ENCODE results near the gene KMT2B.
"Not testable (repeated sequence)": the region's sequence is repeated elsewhere in the genome, so short reads cannot be mapped to it uniquely, and the experiment has no call there.

KMT2B gene

DNA sequence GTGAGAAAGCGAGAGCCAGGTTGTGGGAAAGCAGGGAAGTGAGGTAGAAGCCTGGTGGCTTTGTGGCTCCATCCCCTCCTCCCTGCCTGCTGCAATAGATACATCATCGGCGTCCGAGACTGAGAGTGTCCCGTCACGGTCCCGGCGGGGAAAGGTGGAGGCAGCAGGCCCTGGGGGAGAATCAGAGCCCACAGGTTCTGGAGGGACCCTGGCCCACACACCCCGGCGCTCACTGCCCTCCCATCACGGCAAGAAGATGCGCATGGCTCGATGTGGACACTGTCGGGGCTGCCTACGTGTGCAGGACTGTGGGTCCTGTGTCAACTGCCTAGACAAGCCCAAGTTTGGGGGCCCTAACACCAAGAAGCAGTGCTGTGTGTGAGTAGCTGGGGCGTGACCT lies 5.1 kb downstream of the KMT2B start:
- Histone ChIP-seq H3K4me1 (ENCODE audit: control insufficient read depth, insufficient read depth, low read length) (peaks cover 11% of the 10 kb centered on the region), H3K9ac (ENCODE audit: low read length) (no peak overlapping the region), H3K9me3 (ENCODE audit: control insufficient read depth, low read length) (no peaks in the 10 kb centered on the region), H3K27me3 (ENCODE audit: control insufficient read depth, insufficient read depth, low read length) (no peaks in the 10 kb centered on the region), H3K36me3 (ENCODE audit: control insufficient read depth, insufficient read depth, low read length) (peaks cover 12% of the 10 kb centered on the region), H3K4me3 (ENCODE audit: low read length) (no peak overlapping the region)

DNA sequence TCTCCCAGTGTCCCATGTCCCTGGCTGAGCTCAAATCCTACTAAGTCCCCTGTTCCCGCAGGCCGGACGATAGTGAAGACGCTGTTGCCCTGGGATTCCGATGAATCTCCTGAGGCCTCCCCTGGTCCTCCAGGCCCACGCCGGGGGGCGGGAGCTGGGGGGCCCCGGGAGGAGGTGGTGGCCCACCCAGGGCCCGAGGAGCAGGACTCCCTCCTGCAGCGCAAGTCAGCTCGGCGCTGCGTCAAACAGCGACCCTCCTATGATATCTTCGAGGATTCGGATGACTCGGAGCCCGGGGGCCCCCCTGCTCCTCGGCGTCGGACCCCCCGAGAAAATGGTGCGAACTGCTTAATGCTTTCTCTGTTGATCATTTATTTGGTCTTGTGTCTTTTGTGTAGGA lies 5.9 kb downstream of the KMT2B start:
- peaks cover 12% of the 10 kb centered on the region for H3K36me3 ChIP-seq (ENCODE audit: control insufficient read depth, insufficient read depth, low read length)
- no peaks in the 10 kb centered on the region for H3K9me3 ChIP-seq (ENCODE audit: control insufficient read depth, low read length)
- H3K4me1 ChIP-seq (ENCODE audit: control insufficient read depth, insufficient read depth, low read length) = peaks cover 10% of the 10 kb centered on the region
- H3K4me3 ChIP-seq (ENCODE audit: low read length) = no peak overlapping the region
- no peak overlapping the region for H3K9ac ChIP-seq (ENCODE audit: low read length)
- no peaks in the 10 kb centered on the region for H3K27me3 ChIP-seq (ENCODE audit: control insufficient read depth, insufficient read depth, low read length)

DNA sequence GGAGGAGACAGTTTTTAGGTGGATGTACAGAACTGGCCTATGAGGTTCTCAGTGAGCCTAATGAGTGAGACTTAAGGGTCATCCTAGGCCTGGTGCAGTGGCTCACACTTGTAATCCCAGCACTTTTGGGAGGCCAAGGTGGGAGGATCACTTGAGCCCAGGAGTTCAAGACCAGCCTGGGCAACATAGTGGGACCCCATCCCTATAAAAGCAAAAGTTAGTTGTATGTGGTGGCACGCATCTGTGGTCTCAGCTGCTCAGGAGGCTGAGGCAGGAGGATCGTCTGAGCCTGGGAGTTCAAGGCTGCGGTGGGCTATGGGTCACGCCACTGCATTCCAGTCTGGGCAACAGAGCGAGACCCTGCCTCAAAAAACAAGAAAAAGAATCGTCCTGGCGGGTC lies 6.3 kb downstream of the KMT2B start:
- H3K4me1 ChIP-seq (ENCODE audit: control insufficient read depth, insufficient read depth, low read length); H3K9me3 ChIP-seq (ENCODE audit: control insufficient read depth, low read length); H3K27me3 ChIP-seq (ENCODE audit: control insufficient read depth, insufficient read depth, low read length); H3K9ac ChIP-seq (ENCODE audit: low read length); H3K4me3 ChIP-seq (ENCODE audit: low read length): not testable (repeated sequence)
- H3K36me3 ChIP-seq (ENCODE audit: control insufficient read depth, insufficient read depth, low read length) = peaks cover 15% of the 10 kb centered on the region

DNA sequence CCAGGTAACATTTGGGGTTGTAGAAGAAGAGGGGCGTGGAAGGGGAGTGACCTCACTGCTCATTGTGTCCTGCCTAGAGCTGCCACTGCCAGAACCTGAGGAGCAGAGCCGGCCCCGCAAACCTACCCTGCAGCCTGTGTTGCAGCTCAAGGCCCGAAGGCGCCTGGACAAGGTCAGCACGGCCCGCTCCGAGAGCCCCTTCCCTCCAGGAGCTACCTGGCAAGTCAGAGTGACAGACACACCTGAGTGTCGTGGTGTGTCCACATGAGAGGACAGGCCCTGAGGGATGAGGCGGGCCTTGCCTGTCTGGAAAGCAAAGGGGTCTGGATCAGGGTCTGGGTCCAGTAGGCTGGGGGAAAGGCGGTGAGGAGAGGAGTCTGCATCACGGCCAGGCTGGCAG lies 6.8 kb downstream of the KMT2B start:
- peaks cover under 1% of the 10 kb centered on the region for H3K4me1 ChIP-seq (ENCODE audit: control insufficient read depth, insufficient read depth, low read length)
- H3K4me3 ChIP-seq (ENCODE audit: low read length) = no peak overlapping the region
- H3K9me3 ChIP-seq (ENCODE audit: control insufficient read depth, low read length) = no peaks in the 10 kb centered on the region
- H3K36me3 ChIP-seq (ENCODE audit: control insufficient read depth, insufficient read depth, low read length) = peaks cover 17% of the 10 kb centered on the region
- no peak overlapping the region for H3K9ac ChIP-seq (ENCODE audit: low read length)
- no peaks in the 10 kb centered on the region for H3K27me3 ChIP-seq (ENCODE audit: control insufficient read depth, insufficient read depth, low read length)

DNA sequence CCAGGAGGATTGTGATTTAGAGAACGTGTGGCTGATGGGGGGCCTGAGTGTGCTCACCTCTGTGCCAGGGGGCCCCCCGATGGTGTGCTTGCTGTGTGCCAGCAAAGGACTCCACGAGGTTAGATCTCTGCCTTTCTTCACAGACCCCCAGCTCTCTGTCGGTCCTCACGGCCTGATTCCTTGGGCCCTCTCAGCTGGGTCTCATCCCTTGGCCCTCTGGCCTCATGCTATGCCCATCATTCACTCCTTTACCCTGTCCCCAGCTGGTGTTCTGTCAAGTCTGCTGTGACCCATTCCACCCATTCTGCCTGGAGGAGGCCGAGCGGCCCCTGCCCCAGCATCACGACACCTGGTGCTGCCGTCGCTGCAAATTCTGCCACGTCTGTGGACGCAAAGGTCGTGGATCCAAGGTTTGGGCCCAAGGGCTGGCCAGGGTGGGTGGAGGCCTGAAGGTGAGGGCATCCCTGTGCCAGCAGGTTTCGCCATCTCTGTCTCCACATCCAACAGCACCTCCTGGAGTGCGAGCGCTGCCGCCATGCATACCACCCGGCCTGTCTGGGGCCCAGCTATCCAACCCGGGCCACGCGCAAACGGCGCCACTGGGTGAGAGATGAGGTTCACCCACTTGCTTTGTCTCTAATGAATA lies 7.5 kb downstream of the KMT2B start:
- Histone ChIP-seq H3K9ac (ENCODE audit: low read length) (no peak overlapping the region), H3K36me3 (ENCODE audit: control insufficient read depth, insufficient read depth, low read length) (peaks cover 24% of the 10 kb centered on the region), H3K27me3 (ENCODE audit: control insufficient read depth, insufficient read depth, low read length) (no peaks in the 10 kb centered on the region), H3K4me3 (ENCODE audit: low read length) (no peak overlapping the region), H3K9me3 (ENCODE audit: control insufficient read depth, low read length) (no peaks in the 10 kb centered on the region), H3K4me1 (ENCODE audit: control insufficient read depth, insufficient read depth, low read length) (no peaks in the 10 kb centered on the region)

DNA sequence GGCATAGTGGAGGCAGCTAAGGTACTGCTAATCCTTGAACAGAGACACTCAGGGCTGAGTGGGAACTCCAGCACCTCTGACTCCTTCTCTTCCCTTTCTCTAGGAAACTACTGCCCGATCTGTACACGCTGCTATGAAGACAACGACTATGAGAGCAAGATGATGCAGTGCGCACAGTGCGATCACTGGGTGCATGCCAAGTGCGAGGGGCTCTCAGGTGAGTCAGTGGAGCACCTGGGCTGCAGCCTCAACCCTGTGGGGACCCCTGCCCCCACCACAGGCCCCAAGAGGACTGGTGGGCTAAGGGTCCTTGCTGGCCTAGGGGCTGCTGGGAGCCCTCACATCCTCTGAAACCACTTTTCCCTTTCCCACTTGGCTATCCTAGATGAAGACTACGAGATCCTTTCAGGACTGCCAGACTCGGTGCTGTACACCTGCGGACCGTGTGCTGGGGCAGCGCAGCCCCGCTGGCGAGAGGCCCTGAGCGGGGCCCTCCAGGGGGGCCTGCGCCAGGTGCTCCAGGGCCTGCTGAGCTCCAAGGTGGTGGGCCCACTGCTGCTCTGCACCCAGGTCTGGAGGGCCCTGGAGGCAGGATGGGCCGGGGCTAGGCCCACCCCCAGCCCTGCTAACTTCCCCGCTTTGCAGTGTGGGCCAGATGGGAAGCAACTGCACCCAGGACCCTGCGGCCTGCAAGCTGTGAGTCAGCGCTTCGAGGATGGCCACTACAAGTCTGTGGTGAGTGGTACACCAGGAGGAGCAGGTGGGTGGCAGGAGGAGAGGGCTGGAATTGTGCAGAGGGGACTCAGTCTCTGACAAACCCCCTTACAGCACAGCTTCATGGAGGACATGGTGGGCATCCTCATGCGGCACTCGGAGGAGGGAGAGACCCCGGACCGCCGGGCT lies 9.5 kb downstream of the KMT2B start:
- H3K9me3 ChIP-seq (ENCODE audit: control insufficient read depth, low read length) = no peaks in the 10 kb centered on the region
- no peaks in the 10 kb centered on the region for H3K27me3 ChIP-seq (ENCODE audit: control insufficient read depth, insufficient read depth, low read length)
- H3K36me3 ChIP-seq (ENCODE audit: control insufficient read depth, insufficient read depth, low read length) = peaks cover 26% of the 10 kb centered on the region
- no peak overlapping the region for H3K9ac ChIP-seq (ENCODE audit: low read length)
- H3K4me3 ChIP-seq (ENCODE audit: low read length) = no peak overlapping the region
- peaks cover 9% of the 10 kb centered on the region for H3K4me1 ChIP-seq (ENCODE audit: control insufficient read depth, insufficient read depth, low read length)

DNA sequence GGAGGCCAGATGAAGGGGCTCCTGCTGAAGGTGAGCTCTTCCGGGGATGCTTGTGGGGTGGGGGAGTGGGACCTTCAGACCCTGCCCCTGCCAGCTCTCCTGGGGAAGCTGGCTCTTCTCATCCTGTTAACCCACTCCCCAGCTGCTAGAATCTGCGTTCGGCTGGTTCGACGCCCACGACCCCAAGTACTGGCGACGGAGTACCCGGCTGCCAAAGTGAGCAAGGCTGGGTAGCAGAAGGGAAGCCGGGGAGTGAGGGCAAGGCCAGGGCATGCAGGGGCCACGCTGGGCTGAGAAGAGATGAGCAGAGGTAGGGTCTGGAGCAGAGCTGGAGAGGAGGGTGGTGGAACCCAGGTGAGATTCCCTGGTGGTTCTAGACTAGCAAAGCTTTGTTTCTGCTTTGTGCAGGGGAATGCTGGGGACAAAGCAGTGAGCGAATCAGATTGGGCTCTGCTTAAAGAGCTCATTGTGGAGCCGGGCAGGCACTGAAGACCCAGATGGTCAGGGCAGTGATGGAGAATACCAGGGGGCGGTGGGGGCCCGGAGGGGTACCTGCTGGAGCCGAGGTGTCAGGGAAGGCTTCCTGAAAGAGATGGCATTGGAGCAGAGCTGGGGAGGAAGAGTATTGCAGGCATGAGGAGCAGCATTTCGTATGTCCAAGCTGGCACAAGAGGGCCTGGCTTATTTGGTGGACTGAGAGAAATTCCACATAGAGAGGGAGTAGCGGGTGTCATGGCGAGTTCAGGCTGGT lies 10.3 kb downstream of the KMT2B start:
- peaks cover 9% of the 10 kb centered on the region for H3K4me1 ChIP-seq (ENCODE audit: control insufficient read depth, insufficient read depth, low read length)
- H3K9ac ChIP-seq (ENCODE audit: low read length) = no peak overlapping the region
- no peaks in the 10 kb centered on the region for H3K27me3 ChIP-seq (ENCODE audit: control insufficient read depth, insufficient read depth, low read length)
- H3K36me3 ChIP-seq (ENCODE audit: control insufficient read depth, insufficient read depth, low read length) = peaks cover 23% of the 10 kb centered on the region
- no peaks in the 10 kb centered on the region for H3K9me3 ChIP-seq (ENCODE audit: control insufficient read depth, low read length)
- H3K4me3 ChIP-seq (ENCODE audit: low read length) = no peak overlapping the region

DNA sequence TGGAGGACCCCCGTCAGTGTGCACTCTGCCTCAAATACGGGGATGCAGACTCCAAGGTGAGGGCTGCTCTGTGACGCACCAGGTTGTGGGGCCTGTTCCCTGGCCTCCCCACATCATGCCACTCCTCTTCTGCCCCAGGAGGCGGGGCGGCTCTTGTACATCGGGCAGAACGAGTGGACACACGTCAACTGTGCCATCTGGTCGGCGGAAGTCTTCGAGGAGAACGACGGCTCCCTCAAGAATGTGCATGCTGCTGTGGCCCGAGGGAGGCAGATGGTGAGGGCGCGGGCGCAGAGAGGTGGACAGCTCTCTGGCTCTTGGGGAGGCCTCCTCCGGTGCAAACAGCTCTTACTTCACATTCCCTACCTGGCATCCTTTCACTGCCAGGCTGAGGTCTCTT lies 11.2 kb downstream of the KMT2B start:
- H3K4me3 ChIP-seq (ENCODE audit: low read length) = no peak overlapping the region
- no peaks in the 10 kb centered on the region for H3K27me3 ChIP-seq (ENCODE audit: control insufficient read depth, insufficient read depth, low read length)
- H3K4me1 ChIP-seq (ENCODE audit: control insufficient read depth, insufficient read depth, low read length) = peaks cover 9% of the 10 kb centered on the region
- H3K9ac ChIP-seq (ENCODE audit: low read length) = no peak overlapping the region
- H3K36me3 ChIP-seq (ENCODE audit: control insufficient read depth, insufficient read depth, low read length) = peaks cover 24% of the 10 kb centered on the region
- H3K9me3 ChIP-seq (ENCODE audit: control insufficient read depth, low read length) = no peaks in the 10 kb centered on the region

DNA sequence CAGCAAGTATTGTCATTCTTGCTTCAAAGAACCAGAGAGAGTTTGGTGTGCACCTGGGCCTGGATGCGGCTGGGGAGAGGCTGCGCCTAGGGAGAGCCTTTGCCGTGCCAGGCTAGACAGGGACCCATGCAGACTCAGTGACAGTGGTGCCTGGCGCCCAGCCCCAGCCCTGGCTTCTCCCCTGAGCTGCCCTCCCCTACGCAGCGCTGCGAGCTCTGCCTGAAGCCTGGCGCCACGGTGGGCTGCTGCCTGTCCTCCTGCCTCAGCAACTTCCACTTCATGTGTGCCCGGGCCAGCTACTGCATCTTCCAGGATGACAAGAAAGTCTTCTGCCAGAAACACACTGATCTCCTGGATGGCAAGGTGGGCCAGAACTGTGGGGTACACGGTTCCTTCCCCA lies 12.0 kb downstream of the KMT2B start:
- H3K9ac ChIP-seq (ENCODE audit: low read length) = no peak overlapping the region
- peaks cover 25% of the 10 kb centered on the region for H3K36me3 ChIP-seq (ENCODE audit: control insufficient read depth, insufficient read depth, low read length)

DNA sequence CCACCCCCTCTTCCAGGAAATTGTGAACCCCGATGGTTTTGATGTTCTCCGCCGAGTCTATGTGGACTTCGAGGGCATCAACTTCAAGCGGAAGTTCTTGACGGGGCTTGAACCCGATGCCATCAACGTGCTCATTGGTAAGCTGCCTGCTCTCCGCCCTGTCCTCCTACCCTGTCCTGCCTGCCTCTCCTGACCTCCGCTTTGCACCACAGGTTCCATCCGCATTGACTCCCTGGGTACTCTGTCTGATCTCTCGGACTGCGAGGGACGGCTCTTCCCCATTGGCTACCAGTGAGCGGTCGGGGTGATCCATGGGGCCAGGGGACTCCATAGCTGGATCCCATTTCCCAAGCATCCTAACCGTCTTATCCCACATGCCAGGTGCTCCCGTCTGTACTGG lies 12.5 kb downstream of the KMT2B start:
- H3K36me3 ChIP-seq (ENCODE audit: control insufficient read depth, insufficient read depth, low read length) = peaks cover 25% of the 10 kb centered on the region
- no peak overlapping the region for H3K4me3 ChIP-seq (ENCODE audit: low read length)
- H3K9ac ChIP-seq (ENCODE audit: low read length) = no peak overlapping the region
- peaks cover 9% of the 10 kb centered on the region for H3K4me1 ChIP-seq (ENCODE audit: control insufficient read depth, insufficient read depth, low read length)
- H3K9me3 ChIP-seq (ENCODE audit: control insufficient read depth, low read length) = no peaks in the 10 kb centered on the region
- H3K27me3 ChIP-seq (ENCODE audit: control insufficient read depth, insufficient read depth, low read length) = no peaks in the 10 kb centered on the region

More for the DNA sequence above, 12.0 kb downstream of the KMT2B start:
- peaks cover 9% of the 10 kb centered on the region for H3K4me1 ChIP-seq (ENCODE audit: control insufficient read depth, insufficient read depth, low read length)
- H3K27me3 ChIP-seq (ENCODE audit: control insufficient read depth, insufficient read depth, low read length) = no peaks in the 10 kb centered on the region
- no peak overlapping the region for H3K4me3 ChIP-seq (ENCODE audit: low read length)
- no peaks in the 10 kb centered on the region for H3K9me3 ChIP-seq (ENCODE audit: control insufficient read depth, low read length)

DNA sequence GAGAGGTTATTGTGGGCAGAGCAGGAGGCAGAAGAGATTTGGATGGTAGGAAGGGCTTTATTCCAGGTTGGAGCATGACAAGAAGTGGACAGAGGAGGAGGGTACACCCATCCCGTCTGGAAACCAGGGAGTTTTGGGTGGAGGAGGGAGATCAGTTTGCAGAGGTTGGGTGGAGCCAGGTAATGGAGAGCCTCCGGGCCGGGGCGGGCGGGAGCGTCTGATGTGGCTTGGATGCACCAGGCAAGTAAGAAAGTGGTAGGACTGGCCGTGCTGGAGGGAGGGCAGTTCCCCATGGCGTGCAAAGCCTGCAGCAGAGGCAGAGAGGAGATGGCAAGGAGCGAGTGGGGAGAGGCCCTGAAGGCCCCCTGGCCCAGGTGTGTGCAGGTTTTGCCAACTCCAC lies 13.6 kb downstream of the KMT2B start:
- H3K27me3 ChIP-seq (ENCODE audit: control insufficient read depth, insufficient read depth, low read length) = no peaks in the 10 kb centered on the region
- H3K36me3 ChIP-seq (ENCODE audit: control insufficient read depth, insufficient read depth, low read length) = peaks cover 25% of the 10 kb centered on the region
- no peak overlapping the region for H3K4me3 ChIP-seq (ENCODE audit: low read length)
- H3K9me3 ChIP-seq (ENCODE audit: control insufficient read depth, low read length) = no peaks in the 10 kb centered on the region
- H3K9ac ChIP-seq (ENCODE audit: low read length) = peak overlapping the region; percentile 39
- peaks cover 9% of the 10 kb centered on the region for H3K4me1 ChIP-seq (ENCODE audit: control insufficient read depth, insufficient read depth, low read length)
